H4 (cell line): ENCODE data around the gene UBAC1. TPM values are rescaled to one million over a fixed set of nuclear protein-coding genes. Genes with fewer than 3 reads are reported as not detected.

Source experiments
- DNase-seq: peaks from one replicate; pipeline ENCODE4 v3.0.0-alpha.2; 2015; ENCODE audit warnings: low spot score
- total RNA-seq: library from RNA; depleted of rRNA; stranded (reverse); fragments of >200 nt; shearing (Covaris generic); gene quantifications from 2 replicates; pipeline ENCODE4 v1.2.3, GENCODE V29; 2014

The UBAC1 gene
- total RNA-seq, 1 experiment from 2014 or later: 35.2 TPM

DNA sequence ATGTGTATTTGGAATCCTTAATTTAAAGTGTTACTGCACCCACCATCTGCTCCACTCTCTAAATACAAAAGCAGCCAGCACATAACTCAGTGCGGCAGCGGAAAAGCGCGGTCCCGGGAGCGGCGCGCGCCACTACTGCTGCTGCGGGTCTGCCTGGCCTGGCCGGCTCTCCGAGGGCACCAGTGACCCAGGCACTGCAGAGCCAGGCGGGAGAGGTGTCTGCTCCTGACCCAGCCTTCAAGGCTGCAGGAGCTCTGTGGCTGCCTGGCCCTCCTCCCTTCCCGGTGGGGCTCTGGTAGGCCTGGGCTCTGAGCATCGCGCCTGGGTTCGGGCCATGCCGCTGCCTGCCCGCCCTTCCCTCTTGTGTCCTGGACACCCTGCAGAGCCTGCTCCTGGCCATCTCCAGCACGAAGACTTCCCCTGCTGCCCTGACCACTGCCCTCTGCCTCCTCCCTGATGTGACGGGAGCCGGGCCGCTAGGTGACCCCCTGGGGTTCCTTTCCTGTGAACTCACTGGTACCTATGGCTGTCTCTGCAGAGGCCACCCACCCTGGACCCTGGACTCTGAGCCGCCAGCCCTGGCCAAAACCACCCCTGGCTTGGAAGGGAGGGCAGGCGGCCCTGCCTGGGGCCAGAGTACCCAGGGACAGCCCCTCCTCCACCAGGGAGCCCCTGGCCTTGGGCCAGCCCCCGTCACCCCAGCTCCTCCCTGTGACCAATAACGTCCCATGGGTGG, 32.8 kb upstream of the UBAC1 start:
- no peak for DNase-seq

DNA sequence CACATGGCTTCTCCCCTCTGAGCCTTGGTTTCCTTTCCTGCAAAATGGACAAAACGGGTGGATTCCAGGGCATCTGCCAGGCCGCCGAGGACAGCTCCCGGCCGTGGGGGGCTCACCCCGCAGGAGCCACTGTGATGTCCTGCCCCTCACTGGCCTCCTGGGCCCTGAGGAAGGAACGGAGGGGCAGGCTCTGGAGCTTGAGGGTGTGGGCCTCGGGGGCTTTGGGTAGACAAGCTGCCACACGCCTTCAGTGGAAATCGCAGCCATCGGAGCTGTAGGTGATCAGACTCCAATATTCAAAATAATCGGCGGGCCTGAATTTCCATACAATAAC, 32.2 kb upstream of the UBAC1 start:
- DNase-seq: no peak

DNA sequence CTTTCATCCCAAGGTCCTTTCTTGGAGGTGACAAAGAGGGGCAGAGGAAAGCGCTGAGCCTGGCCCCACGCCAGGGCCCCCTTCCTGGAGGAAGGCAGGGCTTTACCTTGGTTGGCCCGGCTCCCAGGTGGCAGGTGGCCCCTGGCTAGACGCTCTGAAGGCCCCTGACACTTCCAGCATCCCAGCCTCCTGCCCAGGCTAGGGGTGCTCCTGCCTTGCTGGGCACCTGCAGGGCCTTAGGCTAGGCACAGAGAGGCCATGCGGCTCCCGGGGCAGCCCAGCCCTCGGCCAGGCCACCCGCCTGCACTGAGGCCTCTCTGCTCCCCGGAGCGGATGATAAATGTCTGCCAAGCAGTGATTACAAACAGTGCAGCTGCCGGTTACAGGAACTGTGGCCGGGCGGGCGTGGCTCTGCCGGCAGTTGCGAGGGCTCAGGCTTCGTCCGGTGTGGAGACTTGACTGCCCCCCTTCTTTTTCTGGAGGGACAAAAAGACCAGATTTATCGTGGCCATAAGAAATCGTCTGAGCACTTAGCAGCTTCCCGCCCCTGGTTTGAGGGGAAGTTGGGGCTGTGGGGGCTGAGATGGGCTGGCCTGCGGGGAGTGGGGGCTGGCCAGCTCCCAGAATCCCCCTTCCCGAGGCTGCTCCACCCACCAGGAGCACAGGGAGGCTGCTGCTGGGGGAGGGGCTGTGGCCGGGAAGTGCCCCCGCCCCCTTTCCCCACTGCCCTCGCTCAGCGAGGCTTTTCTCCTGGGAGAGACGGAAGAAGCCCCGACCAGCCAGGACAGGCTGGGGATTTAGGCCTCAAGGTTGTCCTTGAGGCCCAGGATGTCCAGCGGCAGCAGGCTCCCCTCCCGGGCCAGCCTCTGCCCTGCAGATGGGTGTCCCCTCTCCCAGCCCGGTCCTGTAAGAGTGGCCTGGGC, 31.6 kb upstream of the UBAC1 start:
- DNase-seq: peak; percentile 88

GRCh38 chr9:135991771-135992170, 30.6 kb upstream of the UBAC1 start:
- no peak for DNase-seq

GRCh38 chr9:135990468-135991429, 29.6 kb upstream of the UBAC1 start:
- no peak for DNase-seq

DNA sequence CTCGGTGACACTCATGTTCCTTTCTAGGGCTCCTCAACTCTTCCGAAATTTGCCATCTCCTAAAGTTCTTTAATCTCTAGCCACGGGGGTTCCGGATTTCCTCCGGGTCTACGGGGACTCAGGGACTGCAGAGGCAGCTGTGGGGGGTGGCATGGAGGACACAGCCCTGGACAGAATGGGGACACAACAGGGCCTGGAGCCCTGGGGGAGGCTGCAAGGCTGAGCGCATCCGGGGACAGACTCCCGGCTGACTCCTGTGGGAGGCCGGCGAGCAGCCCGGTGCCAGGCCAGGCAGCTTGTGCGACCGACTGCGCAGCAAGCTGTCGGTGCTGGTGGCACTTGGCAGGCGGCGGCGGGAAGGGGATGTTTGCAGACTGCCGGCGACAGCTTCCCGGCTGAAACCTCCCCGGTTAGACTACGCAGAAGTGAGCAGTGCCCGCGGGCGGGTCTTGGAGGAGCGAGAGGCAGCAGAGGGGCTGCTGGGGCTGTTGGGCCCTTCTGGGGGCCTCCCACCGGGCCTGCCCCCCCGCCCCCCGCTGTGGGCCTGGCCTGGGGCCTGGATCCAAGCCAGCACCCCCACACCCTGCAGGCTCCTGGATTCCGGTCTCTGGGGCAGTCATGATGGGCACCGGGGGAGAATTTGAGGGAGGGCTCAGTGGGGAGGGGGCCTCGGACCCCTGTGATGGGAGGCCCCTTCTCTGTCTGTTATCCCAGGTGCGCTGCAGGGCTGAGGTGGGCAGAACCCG, 28.7 kb upstream of the UBAC1 start:
- DNase-seq: no peak

DNA sequence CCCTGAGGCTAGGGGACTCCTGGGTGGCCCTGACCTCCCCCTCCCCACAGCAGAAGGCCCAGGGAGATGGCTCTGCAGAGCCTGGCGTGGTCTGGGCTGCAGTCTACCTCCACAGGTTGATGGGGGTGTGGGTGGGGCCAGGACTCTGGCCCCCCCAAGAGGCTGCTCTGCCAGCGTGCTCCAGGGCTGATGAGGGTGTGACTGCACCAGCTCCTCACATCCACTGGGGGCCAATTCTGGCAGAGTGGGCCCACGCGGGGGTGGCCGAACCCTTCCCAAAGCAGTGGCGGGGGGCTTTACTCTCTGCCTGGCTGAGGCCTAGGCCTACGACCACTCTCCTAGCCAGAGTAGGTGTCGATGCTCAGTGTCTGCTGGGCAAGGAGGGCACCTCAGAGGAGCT, 28.0 kb upstream of the UBAC1 start:
- no peak for DNase-seq

- no peak for DNase-seq
Observed at GRCh38 chr9:135988493-135988892, 27.3 kb upstream of the UBAC1 start.

DNA sequence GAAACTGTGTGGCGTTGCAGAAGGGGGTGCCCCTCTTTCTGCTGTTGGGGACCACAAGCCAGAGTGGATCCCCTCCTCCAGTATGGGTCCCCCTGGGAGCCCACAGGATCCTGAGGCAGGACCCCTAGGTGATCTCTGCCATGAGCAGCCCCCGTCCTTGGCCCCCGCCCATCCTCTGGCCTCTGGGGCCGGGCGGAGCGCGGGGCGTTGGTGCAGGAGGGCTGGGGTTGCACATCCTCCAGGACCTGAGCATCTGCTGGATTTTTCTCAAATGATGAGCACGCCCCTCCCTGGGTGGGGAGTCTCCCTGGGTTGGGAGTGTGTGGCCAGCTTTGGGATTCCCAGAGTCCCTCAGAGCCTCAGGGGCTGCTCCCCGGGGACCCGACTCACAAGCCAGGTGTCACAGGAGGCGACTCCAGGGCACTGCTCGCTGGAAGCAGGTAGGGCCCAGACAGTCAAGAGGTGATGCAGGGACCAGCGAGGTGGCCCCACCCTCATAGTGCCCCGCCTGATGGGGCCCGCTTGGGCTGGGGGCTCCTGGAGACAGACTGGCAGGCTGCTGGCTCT, 26.7 kb upstream of the UBAC1 start:
- DNase-seq: no peak

- DNase-seq: no peak
Observed at GRCh38 chr9:135986605-135987004, 25.4 kb upstream of the UBAC1 start.

DNA sequence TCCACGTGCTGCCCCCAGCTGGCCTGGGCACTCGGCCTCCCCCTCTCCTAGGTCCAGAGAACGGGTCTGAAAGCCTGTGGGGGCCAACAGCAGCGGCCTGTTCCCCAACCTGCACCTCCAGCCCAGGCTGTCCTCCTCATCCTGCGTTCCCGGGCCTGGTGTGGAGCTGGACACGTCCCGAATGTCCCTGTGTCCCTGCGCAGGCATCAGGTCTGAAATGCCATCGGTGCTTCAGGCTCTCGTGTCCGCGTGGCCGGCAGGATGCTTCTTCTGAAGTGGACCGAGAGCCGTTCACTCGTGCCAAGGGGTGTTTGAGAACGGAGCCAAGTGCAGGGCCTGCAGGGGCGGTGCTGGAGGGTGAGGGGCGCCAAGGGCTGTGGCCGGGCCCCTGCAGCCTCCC, 24.7 kb upstream of the UBAC1 start:
- DNase-seq: no peak

DNA sequence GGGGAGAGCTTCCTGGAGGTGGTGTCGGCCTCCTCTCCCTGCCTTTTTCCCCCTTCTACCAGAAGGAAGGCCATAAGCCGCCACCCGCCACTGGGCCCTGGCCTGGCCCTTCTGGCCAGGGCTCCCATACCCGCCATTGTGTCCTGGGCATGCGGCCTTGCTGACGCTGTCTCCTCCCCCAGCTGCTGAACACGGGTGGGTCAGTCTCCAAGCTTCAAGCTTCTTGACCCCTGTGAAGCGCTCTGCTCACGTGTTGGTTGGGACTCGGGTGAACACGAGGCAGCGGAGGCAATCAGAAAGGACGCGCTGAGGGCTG, 24.2 kb upstream of the UBAC1 start:
- DNase-seq: no peak

GRCh38 chr9:135984072-135984710, 23.0 kb upstream of the UBAC1 start:
- no peak for DNase-seq

- DNase-seq: no peak
Observed at GRCh38 chr9:135983208-135984071, 22.3 kb upstream of the UBAC1 start.

DNA sequence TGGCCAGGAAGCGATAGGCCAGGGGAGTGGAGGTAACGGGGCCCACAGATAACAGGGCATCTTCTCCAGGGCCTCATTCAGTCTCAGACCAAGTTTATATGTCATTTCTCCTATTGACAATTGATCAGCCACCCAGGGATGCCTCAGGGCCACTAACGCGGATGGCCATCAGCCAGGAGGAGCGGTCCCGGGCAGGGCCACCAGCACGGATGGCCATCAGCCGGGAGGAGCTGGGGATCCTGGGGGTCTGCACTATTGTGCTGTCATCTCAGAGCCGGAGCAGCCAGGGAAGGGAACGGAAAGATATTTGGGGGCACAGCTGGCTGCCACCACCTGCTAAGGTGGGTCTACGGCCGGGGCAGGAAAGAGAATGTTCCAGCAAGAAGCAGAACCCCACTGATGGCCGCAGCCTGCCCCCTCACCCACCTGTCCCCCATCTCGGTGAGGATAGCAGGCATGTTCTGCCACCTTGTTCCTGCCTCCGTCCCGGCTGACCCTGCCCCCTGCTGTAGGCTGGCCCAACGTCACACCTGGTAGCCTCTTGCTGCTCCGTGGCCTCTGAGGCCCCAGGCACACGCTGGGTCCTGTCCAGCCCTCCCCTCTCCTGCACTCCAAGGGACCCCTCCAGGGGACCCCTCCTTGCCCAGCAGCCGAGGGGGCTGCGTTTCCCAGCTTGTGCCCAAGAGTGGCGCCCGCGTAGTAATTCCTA, 21.5 kb upstream of the UBAC1 start:
- DNase-seq: no peak

GRCh38 chr9:135980926-135981630, 19.9 kb upstream of the UBAC1 start:
- DNase-seq: no peak

DNA sequence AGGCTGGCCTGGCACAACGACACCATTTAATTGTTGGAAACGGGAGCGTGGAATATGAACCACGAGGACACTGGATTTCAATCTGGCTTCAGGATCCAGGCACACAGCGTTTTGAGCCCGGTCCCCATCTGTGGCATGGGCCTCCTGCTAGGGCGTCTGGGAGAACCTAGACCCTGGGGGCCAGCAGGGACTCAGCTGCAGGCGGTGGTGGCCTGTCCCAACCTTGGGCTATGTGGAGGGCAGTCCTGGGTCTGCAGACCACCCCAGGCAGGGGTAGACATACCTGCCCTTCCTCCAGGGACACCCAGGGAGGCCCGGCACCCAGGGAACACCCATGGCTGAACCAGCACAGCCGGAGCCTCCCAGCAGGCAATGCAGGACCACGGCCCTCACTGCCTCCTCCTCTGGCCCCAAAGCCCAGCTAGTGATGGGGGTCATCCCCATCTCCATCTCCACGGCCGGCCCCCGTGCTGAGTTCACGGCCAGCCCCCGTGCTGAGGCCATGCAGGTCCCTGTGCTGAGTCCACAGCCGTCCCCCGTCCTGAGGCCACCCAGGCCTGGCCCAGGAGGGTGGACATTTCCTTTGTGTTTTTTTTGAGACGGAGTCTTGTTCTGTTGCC, 18.5 kb upstream of the UBAC1 start:
- no peak for DNase-seq
